Body of pancreas (tissue), 4 donors: ENCODE measurements around the gene TOMM5.

Experiments
- CTCF ChIP-seq, 7 experiments: fragments of 450-650 bp in 4 of 7; fragments of 200-600 bp in 3 of 7; sonication (generic) in 3 of 7; IDR thresholded peaks; one replicate each; pipeline ENCODE4 v1.5.1; 2016 to 2019; ENCODE audit warnings: antibody characterized with exemption in 7 of 7
- POLR2A ChIP-seq, 3 donors: fragments of 450-650 bp; IDR thresholded peaks; one replicate each; pipeline ENCODE4 v1.6.1; 2016; ENCODE audit warnings: antibody characterized with exemption in 3 of 3, mild to moderate bottlenecking in 2 of 3

- TF ChIP-seq CTCF (IDR thresholded peaks at IDR 0.05) (no peak), POLR2A (IDR thresholded peaks at IDR 0.05) (no peak)
Measured at GRCh38 chr9:37623267-37623666, 30.9 kb upstream of the TOMM5 start.
